UCSD-AML1 (cell line): ENCODE measurements around the gene MROH9.

Experiments
- DNase-seq: peaks from one replicate; lab custom pipeline; 2025; ENCODE audit not compliant: unreplicated experiment; lab: John Stamatoyannopoulos, UW

Gene MROH9

GRCh38 chr1:170964506-170964905 lies 29.2 kb downstream of the MROH9 start:
- no peak for DNase-seq

- DNase-seq = no peak
These were observed 31.9 kb downstream of the MROH9 start for GRCh38 chr1:170967042-170967910.

- DNase-seq = no peak
These were observed 34.9 kb downstream of the MROH9 start for GRCh38 chr1:170970256-170970655.

DNA sequence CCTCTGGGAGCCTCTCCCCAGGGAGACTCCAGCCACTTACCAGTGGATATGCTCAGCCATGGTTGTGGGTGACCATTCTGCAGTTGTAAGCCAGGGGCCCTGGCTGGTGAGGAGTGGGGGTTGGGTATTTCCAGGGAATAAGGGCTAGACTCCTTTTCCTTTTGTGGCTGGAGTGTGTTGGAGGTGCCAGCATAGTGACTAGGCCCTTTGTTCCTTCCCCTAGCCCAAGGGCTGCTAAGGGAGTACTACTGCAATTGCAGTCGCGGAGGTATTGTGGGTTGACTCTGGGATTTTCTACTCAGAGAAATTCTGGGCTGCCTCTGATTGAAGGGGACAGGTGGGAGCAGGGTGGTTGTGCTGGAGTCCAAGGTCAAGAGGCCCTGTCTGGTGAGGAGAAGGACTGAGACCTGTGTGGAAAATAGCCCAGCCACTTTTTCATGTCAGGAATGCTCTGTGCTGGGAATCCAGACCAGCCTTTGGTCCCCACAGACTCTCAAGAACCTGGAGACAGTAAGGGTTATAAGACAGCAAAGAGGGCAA lies 43.1 kb downstream of the MROH9 start:
- DNase-seq = no peak

GRCh38 chr1:170985406-170985805 lies 50.1 kb downstream of the MROH9 start:
- DNase-seq = no peak

DNA sequence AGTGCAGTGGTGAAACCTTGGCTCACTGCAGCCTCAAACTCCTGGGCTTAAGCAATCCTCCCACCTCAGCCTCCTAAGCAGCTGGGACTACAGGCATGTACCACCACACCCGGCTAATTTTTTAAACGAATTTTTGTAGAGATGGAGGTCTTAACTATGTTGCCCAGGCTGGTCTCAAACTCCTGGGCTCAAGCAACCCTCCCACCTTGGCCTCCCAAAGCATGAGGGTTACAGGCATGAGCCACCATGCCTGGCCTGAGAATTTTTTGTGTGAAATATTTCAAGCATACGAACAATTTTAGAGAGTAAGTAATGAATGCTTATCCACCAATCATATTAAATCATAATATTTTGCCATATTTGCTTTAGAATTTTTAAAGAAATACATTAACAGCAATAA lies 51.6 kb downstream of the MROH9 start:
- DNase-seq = no peak

DNA sequence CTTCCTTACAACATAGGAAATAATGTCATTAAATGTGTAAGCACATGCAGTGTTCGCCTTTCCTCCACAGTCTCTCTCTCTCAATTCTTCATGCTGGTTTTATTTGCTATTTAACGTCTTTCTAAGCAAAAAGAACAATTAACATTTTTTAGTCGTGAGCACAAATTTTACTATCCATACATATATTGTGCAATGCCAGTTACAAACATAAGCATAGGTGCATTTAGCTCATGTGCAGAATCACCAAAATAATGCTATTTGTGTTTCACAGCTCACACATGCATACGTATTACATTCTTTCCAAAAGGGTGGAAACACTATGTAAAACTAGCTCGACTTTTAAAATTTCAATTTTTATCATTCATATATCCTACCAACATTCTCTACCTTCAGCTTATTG lies 52.1 kb downstream of the MROH9 start:
- no peak for DNase-seq

DNA sequence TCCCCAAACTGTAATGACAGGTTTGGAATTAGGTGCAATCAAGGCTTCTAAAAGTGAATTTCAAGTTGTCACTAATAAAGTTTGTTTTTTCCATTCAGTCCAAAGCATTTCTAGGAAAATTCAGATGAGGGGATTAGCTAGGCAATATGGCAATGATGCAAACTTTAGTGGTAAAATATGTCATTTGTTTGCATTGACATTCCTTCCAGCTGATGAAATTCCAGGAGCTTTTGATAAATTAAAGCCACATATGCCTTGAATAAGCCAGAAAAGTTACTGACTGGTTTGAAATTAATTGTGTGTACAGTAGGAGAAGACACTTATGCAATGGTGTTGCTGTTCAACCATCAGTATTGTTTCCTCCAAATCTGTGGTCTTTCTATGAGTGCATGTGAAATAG lies 57.8 kb downstream of the MROH9 start:
- DNase-seq = no peak

GRCh38 chr1:170993717-170994116 lies 58.4 kb downstream of the MROH9 start:
- DNase-seq = no peak

DNA sequence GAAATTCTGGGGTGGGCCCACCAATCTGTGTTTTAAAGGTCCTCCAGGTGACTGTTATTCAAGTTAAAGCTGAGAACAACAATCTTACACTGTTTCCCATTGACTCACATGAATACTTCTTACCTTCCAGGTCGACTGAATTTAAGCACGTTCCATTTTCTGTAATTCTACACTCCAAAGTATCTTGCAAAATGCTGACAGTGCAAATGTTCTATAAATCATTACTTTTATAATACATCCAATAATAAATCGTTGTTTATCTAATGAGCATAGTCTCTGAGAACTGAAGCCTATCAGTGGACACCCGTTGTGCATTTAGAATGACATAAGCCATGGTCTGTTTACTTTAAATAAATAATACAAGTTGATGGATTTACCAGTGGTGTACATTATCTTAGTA lies 79.5 kb downstream of the MROH9 start:
- no peak for DNase-seq

GRCh38 chr1:171017426-171017825 lies 82.1 kb downstream of the MROH9 start:
- no peak for DNase-seq

GRCh38 chr1:171019971-171020370 lies 84.6 kb downstream of the MROH9 start:
- no peak for DNase-seq

DNA sequence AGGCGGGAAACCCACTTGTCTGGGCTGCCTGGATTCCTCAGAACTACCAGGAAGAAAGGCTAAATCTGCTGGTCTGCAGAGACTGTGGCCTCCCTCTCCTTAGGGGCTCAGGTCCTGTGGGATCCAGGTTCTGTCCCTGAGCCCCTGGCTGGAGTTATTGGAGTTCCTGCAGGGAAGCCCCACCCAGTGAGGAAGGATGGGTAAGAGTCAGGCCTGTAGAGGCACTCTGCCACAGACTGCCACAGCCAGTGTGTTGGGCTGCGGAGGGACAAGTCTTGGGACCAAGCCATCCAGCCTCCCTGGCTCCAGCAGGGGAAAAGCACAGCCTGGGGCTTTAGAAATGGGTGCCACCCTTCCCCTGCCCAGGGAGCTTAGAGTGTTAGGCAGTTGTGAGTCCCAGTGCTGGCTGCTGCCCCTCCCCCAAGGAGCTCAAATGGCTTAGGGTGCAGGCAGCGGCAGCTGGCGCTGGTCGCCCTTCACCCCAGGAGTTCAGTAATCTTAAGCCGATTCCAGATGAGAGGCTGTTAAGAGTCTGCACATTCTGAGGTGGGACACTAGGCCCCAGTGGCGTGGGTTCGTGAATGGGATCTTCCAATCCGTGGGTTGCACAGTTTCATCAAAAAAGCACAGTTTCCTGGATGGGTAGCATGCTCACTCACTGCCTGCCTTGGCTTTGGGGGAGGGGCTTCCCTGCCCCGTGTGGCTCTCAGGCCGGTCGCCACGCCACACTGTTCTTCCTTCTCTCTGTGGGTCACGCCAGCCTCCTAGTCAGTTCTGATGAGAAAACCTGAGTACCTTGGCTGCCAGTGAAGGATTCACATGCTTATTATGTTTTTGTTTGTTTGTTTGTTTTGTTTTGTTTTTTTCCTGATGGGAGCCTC lies 97.7 kb downstream of the MROH9 start:
- no peak for DNase-seq

DNA sequence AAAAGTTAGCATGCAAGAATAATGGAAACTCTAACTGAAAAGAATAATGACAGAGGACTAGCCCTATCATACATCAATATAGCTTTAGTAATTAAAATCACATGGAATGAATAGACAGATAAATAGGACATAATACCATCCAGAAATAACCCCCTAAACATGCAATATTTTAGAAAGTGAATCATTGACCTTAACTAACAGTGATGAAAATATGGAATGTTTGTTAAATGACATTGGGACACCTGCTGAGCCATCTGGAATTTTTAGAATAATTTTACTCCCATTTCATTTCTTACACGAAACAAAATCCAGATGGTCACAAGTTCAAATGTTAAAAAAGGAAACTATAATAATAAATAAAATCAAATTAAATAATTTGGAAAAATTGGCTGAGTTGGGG lies 102.3 kb downstream of the MROH9 start:
- no peak for DNase-seq

GRCh38 chr1:171038284-171038683 lies 103.0 kb downstream of the MROH9 start:
- no peak for DNase-seq

DNA sequence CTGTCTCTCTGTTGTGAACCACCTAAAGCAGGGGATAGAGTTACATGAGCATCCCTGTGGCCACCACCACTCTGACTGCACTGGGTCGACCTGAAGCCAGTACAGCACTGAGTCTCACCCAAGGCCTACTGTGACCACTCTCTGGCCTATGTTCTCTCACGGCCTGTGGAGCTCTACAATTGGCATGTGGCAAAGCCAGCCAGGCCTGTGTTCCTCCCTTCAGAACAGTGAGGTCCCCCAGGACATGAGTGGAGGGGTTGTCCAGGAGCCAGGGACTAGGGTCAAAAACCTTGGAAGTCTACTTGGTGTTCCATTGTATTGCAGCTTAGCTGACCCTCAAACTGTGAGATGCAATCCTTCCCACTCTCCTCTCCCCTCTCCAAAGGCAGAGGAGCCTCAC lies 112.7 kb downstream of the MROH9 start:
- no peak for DNase-seq

- no peak for DNase-seq
These were observed 117.6 kb downstream of the MROH9 start for GRCh38 chr1:171052977-171053376.

GRCh38 chr1:171055966-171056643 lies 120.8 kb downstream of the MROH9 start:
- DNase-seq = no peak

- DNase-seq = no peak
These were observed 126.2 kb downstream of the MROH9 start for GRCh38 chr1:171061425-171062143.

GRCh38 chr1:171062902-171063301 lies 127.6 kb downstream of the MROH9 start:
- no peak for DNase-seq

- no peak for DNase-seq
These were observed 139.7 kb downstream of the MROH9 start for GRCh38 chr1:171075041-171075440.
